ENCODE results near the gene TP53I13. TPM values are rescaled to one million over a fixed set of nuclear protein-coding genes. Genes with fewer than 3 reads are reported as not detected.

Gene TP53I13
- total and polyA plus RNA-seq, 2 of the 13 experiments (the other 11 are each of a cell fraction or from before 2014, with no cell fraction given), result 16.9 to 25.7 TPM

DNA sequence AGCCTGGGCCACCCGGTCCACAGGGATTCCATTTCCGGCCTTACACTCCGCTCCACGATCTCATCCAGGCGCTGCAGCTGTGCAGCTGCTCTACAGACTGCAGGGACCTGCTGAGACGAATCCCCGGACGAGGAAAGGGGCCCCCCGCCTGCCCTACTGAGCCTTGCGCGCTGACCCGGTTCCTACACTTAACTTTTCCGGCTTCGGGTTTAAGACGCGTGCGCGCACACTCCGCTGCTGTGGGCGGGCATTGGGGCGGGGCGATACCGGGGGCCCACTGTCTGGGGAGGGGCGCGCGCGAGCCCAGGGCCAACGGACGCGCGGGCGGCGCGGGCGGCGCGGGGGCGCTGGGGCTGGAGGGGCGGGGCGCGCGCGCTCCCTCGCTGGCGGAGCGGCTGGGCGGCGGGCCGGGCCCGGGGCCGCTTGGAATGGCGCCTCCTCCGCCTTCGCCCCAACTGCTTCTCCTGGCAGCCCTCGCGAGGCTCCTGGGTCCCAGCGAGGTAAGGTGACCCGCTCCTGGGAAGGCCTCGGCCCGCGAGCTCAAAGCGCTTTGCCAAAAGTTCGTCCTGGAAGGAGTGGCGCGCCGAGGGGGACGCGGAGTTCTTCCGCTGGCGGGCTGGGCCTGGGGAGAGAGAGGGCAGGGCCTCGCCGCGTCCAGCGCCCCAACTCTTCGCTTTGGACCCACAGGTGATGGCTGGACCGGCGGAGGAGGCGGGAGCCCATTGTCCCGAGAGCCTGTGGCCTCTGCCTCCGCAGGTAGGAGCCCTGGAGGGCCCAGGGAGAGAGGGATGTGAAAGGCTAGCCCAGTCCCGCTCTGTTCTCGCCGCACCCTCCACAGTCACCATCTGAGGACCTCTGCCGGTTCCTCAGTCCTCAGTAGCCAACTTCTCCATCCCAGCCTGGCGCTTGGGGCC lies at the start of gene TP53I13 (continued):
- TF ChIP-seq CBFB (CRISPR knock-in tag; IDR thresholded peaks at IDR 0.05), result no peak
- no peak; the same call in 1 of the 2 replicates for TF ChIP-seq ZC3H13 (CRISPR knock-in tag; IDR thresholded peaks at IDR 0.05)
- no peak for TF ChIP-seq USF2 (IDR thresholded peaks at IDR 0.05; ENCODE audit: low read depth, low read length)
- no peak for TF ChIP-seq USF2 (CRISPR knock-in tag; IDR thresholded peaks at IDR 0.05; ENCODE audit: borderline replicate concordance)
- no peak for TF ChIP-seq STAT5B (CRISPR knock-in tag; IDR thresholded peaks at IDR 0.05)
- no peak for TF ChIP-seq SP1 (IDR thresholded peaks at IDR 0.05)
- TF ChIP-seq SP1 (CRISPR knock-in tag; IDR thresholded peaks at IDR 0.05), result peak; percentile 58
- no peak for TF ChIP-seq ZBTB49 (CRISPR knock-in tag; IDR thresholded peaks at IDR 0.05; ENCODE audit: borderline replicate concordance)
- TF ChIP-seq ADNP (CRISPR knock-in tag; IDR thresholded peaks at IDR 0.05), result no peak
- TF ChIP-seq GTF2F1 (IDR thresholded peaks at IDR 0.05; ENCODE audit: low read length), result no peak
- no peak for TF ChIP-seq ZBTB10 (CRISPR knock-in tag; IDR thresholded peaks at IDR 0.05; ENCODE audit: borderline replicate concordance)
- TF ChIP-seq BRCA1 (CRISPR knock-in tag; IDR thresholded peaks at IDR 0.05), result no peak
- TF ChIP-seq HDAC1 (CRISPR knock-in tag; IDR thresholded peaks at IDR 0.05), result peak; percentile 62
- TF ChIP-seq, protein P1, sequence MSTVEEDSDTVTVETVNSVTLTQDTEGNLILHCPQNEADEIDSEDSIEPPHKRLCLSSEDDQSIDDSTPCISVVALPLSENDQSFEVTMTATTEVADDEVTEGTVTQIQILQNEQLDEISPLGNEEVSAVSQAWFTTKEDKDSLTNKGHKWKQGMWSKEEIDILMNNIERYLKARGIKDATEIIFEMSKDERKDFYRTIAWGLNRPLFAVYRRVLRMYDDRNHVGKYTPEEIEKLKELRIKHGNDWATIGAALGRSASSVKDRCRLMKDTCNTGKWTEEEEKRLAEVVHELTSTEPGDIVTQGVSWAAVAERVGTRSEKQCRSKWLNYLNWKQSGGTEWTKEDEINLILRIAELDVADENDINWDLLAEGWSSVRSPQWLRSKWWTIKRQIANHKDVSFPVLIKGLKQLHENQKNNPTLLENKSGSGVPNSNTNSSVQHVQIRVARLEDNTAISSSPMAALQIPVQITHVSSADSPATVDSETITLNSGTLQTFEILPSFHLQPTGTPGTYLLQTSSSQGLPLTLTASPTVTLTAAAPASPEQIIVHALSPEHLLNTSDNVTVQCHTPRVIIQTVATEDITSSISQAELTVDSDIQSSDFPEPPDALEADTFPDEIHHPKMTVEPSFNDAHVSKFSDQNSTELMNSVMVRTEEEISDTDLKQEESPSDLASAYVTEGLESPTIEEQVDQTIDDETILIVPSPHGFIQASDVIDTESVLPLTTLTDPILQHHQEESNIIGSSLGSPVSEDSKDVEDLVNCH (CRISPR knock-in tag; IDR thresholded peaks at IDR 0.05), result no peak
- TF ChIP-seq THAP11 (CRISPR knock-in tag; IDR thresholded peaks at IDR 0.05), result peak; percentile 14; the same call in 1 of the 2 replicates
- no peak for TF ChIP-seq ZFP41 (CRISPR knock-in tag; IDR thresholded peaks at IDR 0.05; ENCODE audit: borderline replicate concordance)
- TF ChIP-seq SOX13 (IDR thresholded peaks at IDR 0.05), result no peak
- TF ChIP-seq SOX13 (CRISPR knock-in tag; conservative IDR thresholded peaks at IDR 0.05 in 1 of 2, IDR thresholded peaks at IDR 0.05 in 1 of 2), result no peak
- no peak for TF ChIP-seq CREB1 (IDR thresholded peaks at IDR 0.05)
- no peak for TF ChIP-seq CREB1 (CRISPR knock-in tag; IDR thresholded peaks at IDR 0.05)
- no peak for TF ChIP-seq EHMT2 (IDR thresholded peaks at IDR 0.05; ENCODE audit: borderline replicate concordance, low read depth, low read length)

Measured in HepG2 (cell line).